ENCODE data around the gene AP1G2. TPM values are rescaled to one million over a fixed set of nuclear protein-coding genes. Genes with fewer than 3 reads are reported as not detected.

Gene AP1G2
- total RNA-seq, 1 experiment from 2014 or later: 26.0 TPM

- CTCF ChIA-PET: interaction anchor here (0.6 to 1.0 kb wide), 3 partner anchors 11 to 219 kb away, joined by 4 to 6 read pairs (median 5); no protein-coding TSS in a partner anchor
- no peak for DNase-seq (ENCODE audit: low spot score)
- Histone ChIP-seq H3K4me1 (ENCODE audit: insufficient read depth, low read length, poor library complexity, severe bottlenecking) (peaks cover 15% of the 10 kb centered on the region), H3K27ac (ENCODE audit: low read depth, low read length, poor library complexity, severe bottlenecking) (no peak overlapping the region), H3K36me3 (ENCODE audit: insufficient read depth, low read length, poor library complexity, severe bottlenecking) (no peaks in the 10 kb centered on the region), H3K27me3 (replicated peaks; ENCODE audit: insufficient read depth, low read depth, low read length, poor library complexity) (peaks cover 49% of the 10 kb centered on the region), H3K4me3 (ENCODE audit: low read depth, low read length, poor library complexity, severe bottlenecking) (no peak overlapping the region), H3K9me3 (ENCODE audit: low read depth, low read length, poor library complexity, severe bottlenecking) (no peaks in the 10 kb centered on the region)
- intact Hi-C loops (cut with micrococcal nuclease; ENCODE audit: unreplicated experiment): no loop called here
- POLR2A ChIA-PET (ENCODE audit: low non-redundant PET): no interaction called here
- TF ChIP-seq CTCF (conservative IDR thresholded peaks at IDR 0.05; ENCODE audit: low read depth, low read length): no peak
- TF ChIP-seq EZH2 (IDR thresholded peaks at IDR 0.05; ENCODE audit: borderline replicate concordance, low read depth, low read length, poor library complexity, severe bottlenecking): peak; percentile 54
- no TSS peak for BruUV-seq (replicated peaks)
Measured at GRCh38 chr14:23577710-23578392, 10.3 kb upstream of the AP1G2 start.

GRCh38 chr14:23577004-23577681 is 9.6 kb upstream of the AP1G2 start:
- no peak for DNase-seq (ENCODE audit: low spot score)
- H3K4me3 ChIP-seq (ENCODE audit: low read depth, low read length, poor library complexity, severe bottlenecking): peak overlapping the region; percentile 23
- H3K36me3 ChIP-seq (ENCODE audit: insufficient read depth, low read length, poor library complexity, severe bottlenecking): no peaks in the 10 kb centered on the region
- CTCF ChIA-PET: no interaction called here
- peaks cover 49% of the 10 kb centered on the region for H3K27me3 ChIP-seq (replicated peaks; ENCODE audit: insufficient read depth, low read depth, low read length, poor library complexity)
- BruUV-seq (replicated peaks): no TSS peak
- POLR2A ChIA-PET (ENCODE audit: low non-redundant PET): no interaction called here
- TF ChIP-seq EZH2 (IDR thresholded peaks at IDR 0.05; ENCODE audit: borderline replicate concordance, low read depth, low read length, poor library complexity, severe bottlenecking) (peak; percentile 62), CTCF (conservative IDR thresholded peaks at IDR 0.05; ENCODE audit: low read depth, low read length) (no peak)
- intact Hi-C loops (cut with micrococcal nuclease; ENCODE audit: unreplicated experiment): no loop called here
- H3K27ac ChIP-seq (ENCODE audit: low read depth, low read length, poor library complexity, severe bottlenecking): no peak overlapping the region
- peaks cover 15% of the 10 kb centered on the region for H3K4me1 ChIP-seq (ENCODE audit: insufficient read depth, low read length, poor library complexity, severe bottlenecking)
- no peaks in the 10 kb centered on the region for H3K9me3 ChIP-seq (ENCODE audit: low read depth, low read length, poor library complexity, severe bottlenecking)

- H3K36me3 ChIP-seq (ENCODE audit: insufficient read depth, low read length, poor library complexity, severe bottlenecking): no peaks in the 10 kb centered on the region
- intact Hi-C loops (cut with micrococcal nuclease; ENCODE audit: unreplicated experiment): no loop called here
- CTCF ChIA-PET: no interaction called here
- H3K4me1 ChIP-seq (ENCODE audit: insufficient read depth, low read length, poor library complexity, severe bottlenecking): peaks cover 9% of the 10 kb centered on the region
- no peaks in the 10 kb centered on the region for H3K9me3 ChIP-seq (ENCODE audit: low read depth, low read length, poor library complexity, severe bottlenecking)
- H3K27me3 ChIP-seq (replicated peaks; ENCODE audit: insufficient read depth, low read depth, low read length, poor library complexity): peaks cover 39% of the 10 kb centered on the region
- no TSS peak for BruUV-seq (replicated peaks)
- no peak overlapping the region for H3K27ac ChIP-seq (ENCODE audit: low read depth, low read length, poor library complexity, severe bottlenecking)
- no peak for TF ChIP-seq CTCF (conservative IDR thresholded peaks at IDR 0.05; ENCODE audit: low read depth, low read length)
- TF ChIP-seq EZH2 (IDR thresholded peaks at IDR 0.05; ENCODE audit: borderline replicate concordance, low read depth, low read length, poor library complexity, severe bottlenecking): no peak
- POLR2A ChIA-PET (ENCODE audit: low non-redundant PET): no interaction called here
- H3K4me3 ChIP-seq (ENCODE audit: low read depth, low read length, poor library complexity, severe bottlenecking): no peak overlapping the region
- no peak for DNase-seq (ENCODE audit: low spot score)
Measured at GRCh38 chr14:23573384-23574015, 5.9 kb upstream of the AP1G2 start.

All from A673 (cell line).